Progenitor cell of endocrine pancreas (in vitro differentiated cells): Measurements from ENCODE around the gene CBR4. TPM values are rescaled to one million over a fixed set of nuclear protein-coding genes. Genes with fewer than 3 reads are reported as not detected.

ENCODE experiments used
- DNase-seq: peaks from one replicate; pipeline ENCODE4 v3.0.0; 2021; ENCODE audit warnings: low spot score; ENCODE audit not compliant: unreplicated experiment
- H3K27ac Mint-ChIP-seq: 2 replicates; pipeline ENCODE4 v1.8.0; 2021; ENCODE audit warnings: mild to moderate bottlenecking, moderate library complexity, mixed read lengths
- H3K27me3 Mint-ChIP-seq: 2 replicates; pipeline ENCODE4 v1.8.0; 2021; ENCODE audit warnings: mixed read lengths
- H3K36me3 Mint-ChIP-seq: 2 replicates; pipeline ENCODE4 v1.8.0; 2022; ENCODE audit warnings: mixed read lengths; ENCODE audit not compliant: insufficient read depth
- H3K4me1 Mint-ChIP-seq: 2 replicates; pipeline ENCODE4 v1.8.0; 2021; ENCODE audit warnings: low read depth, mixed read lengths
- H3K4me3 Mint-ChIP-seq: 2 replicates; pipeline ENCODE4 v1.8.0; 2021; ENCODE audit warnings: low read depth, mild to moderate bottlenecking, moderate library complexity, mixed read lengths
- H3K9me3 Mint-ChIP-seq: 2 replicates; pipeline ENCODE4 v1.8.0; 2021; ENCODE audit warnings: low read depth, mixed read lengths
- CTCF ChIP-seq: fragments of 200-600 bp; sonication (generic); IDR thresholded peaks from one replicate; pipeline ENCODE4 v1.5.0; 2021; ENCODE audit warnings: antibody characterized with exemption, mild to moderate bottlenecking; ENCODE audit not compliant: unreplicated experiment
- total RNA-seq: library from RNA; stranded (reverse); gene quantifications from 2 replicates; pipeline ENCODE4 v1.2.1, GENCODE V29; 2021

Gene CBR4
- total RNA-seq, 1 donor from 2014 or later = 43.3 TPM

GRCh38 chr4:169024762-169025161 is 14.7 kb upstream of the CBR4 start:
- Mint-ChIP-seq H3K9me3 (peaks cover 4% of the 10 kb centered on the region), H3K27me3 (no peaks in the 10 kb centered on the region), H3K4me1 (no peaks in the 10 kb centered on the region), H3K27ac (no peak overlapping the region), H3K4me3 (no peak overlapping the region), H3K36me3 (no peaks in the 10 kb centered on the region)
- no peak for DNase-seq
- TF ChIP-seq CTCF = peak; percentile 32

- Mint-ChIP-seq H3K4me3 (no peak overlapping the region), H3K27ac (no peak overlapping the region), H3K9me3 (no peaks in the 10 kb centered on the region), H3K4me1 (peaks cover 11% of the 10 kb centered on the region), H3K36me3 (no peaks in the 10 kb centered on the region), H3K27me3 (peaks cover 3% of the 10 kb centered on the region)
- TF ChIP-seq CTCF = no peak
- DNase-seq = no peak
Observed at GRCh38 chr4:169018406-169018805, 8.4 kb upstream of the CBR4 start.

- no peaks in the 10 kb centered on the region for H3K36me3 Mint-ChIP-seq
- no peak for TF ChIP-seq CTCF
- H3K27me3 Mint-ChIP-seq = peaks cover 3% of the 10 kb centered on the region
- H3K4me3 Mint-ChIP-seq = no peak overlapping the region
- H3K9me3 Mint-ChIP-seq = no peaks in the 10 kb centered on the region
- no peak overlapping the region for H3K27ac Mint-ChIP-seq
- no peak for DNase-seq
- peaks cover 11% of the 10 kb centered on the region for H3K4me1 Mint-ChIP-seq
Observed at GRCh38 chr4:169017971-169018370, 7.9 kb upstream of the CBR4 start.

GRCh38 chr4:169015186-169015623 is 5.2 kb upstream of the CBR4 start:
- peaks cover 3% of the 10 kb centered on the region for H3K27me3 Mint-ChIP-seq
- TF ChIP-seq CTCF = no peak
- H3K4me1 Mint-ChIP-seq = peaks cover 13% of the 10 kb centered on the region
- H3K27ac Mint-ChIP-seq = no peak overlapping the region
- H3K36me3 Mint-ChIP-seq = no peaks in the 10 kb centered on the region
- H3K4me3 Mint-ChIP-seq = no peak overlapping the region
- no peak for DNase-seq
- H3K9me3 Mint-ChIP-seq = no peaks in the 10 kb centered on the region

- H3K9me3 Mint-ChIP-seq = no peaks in the 10 kb centered on the region
- no peaks in the 10 kb centered on the region for H3K36me3 Mint-ChIP-seq
- DNase-seq = no peak
- peaks cover 13% of the 10 kb centered on the region for H3K4me1 Mint-ChIP-seq
- no peak overlapping the region for H3K27ac Mint-ChIP-seq
- peaks cover 3% of the 10 kb centered on the region for H3K27me3 Mint-ChIP-seq
- H3K4me3 Mint-ChIP-seq = no peak overlapping the region
- TF ChIP-seq CTCF = no peak
Observed at GRCh38 chr4:169014586-169014985, 4.5 kb upstream of the CBR4 start.
